HG03520 (cell line): ENCODE results near the gene CTSH.
"Not testable (repeated sequence)": the region's sequence is repeated elsewhere in the genome, so short reads cannot be mapped to it uniquely, and the experiment has no call there.

Experiments used
- ATAC-seq: cut with Tn5 transposase; IDR thresholded peaks from one replicate; pipeline ENCODE4 v1.9.1; 2021; ENCODE audit warnings: mild to moderate bottlenecking, moderate library complexity; ENCODE audit not compliant: unreplicated experiment

The CTSH gene

GRCh38 chr15:78944202-78944625 is 632 bp downstream of the CTSH start:
- ATAC-seq: peak; percentile 13

DNA sequence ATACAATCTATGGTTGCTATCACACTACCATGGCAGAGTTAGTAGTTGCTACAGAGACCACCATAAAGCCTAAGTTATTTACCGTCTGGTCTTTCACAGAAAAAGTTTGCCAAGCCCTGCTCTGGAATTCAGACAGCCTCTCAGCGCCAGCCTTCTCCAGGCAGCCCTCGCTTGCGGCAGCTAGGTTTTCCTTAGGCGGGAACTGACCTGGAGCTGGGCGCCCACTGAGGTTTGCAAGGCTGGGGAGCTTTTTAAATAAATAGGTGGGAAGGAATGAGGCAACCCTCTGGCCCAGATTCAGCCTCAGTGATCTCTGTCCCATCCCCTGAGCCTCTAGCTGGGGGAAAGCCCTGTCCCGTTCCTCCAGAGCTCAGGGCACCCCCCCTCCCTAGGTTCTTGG is 1.2 kb downstream of the CTSH start:
- no peak for ATAC-seq

GRCh38 chr15:78942741-78943140 is 2.1 kb downstream of the CTSH start:
- ATAC-seq: no peak

- ATAC-seq: peak; percentile 45
These were observed 6.0 kb downstream of the CTSH start for GRCh38 chr15:78938658-78939488.

- ATAC-seq: no peak
These were observed 7.6 kb downstream of the CTSH start for GRCh38 chr15:78937132-78937739.

- no peak for ATAC-seq
These were observed 10.2 kb downstream of the CTSH start for GRCh38 chr15:78934655-78935023.

DNA sequence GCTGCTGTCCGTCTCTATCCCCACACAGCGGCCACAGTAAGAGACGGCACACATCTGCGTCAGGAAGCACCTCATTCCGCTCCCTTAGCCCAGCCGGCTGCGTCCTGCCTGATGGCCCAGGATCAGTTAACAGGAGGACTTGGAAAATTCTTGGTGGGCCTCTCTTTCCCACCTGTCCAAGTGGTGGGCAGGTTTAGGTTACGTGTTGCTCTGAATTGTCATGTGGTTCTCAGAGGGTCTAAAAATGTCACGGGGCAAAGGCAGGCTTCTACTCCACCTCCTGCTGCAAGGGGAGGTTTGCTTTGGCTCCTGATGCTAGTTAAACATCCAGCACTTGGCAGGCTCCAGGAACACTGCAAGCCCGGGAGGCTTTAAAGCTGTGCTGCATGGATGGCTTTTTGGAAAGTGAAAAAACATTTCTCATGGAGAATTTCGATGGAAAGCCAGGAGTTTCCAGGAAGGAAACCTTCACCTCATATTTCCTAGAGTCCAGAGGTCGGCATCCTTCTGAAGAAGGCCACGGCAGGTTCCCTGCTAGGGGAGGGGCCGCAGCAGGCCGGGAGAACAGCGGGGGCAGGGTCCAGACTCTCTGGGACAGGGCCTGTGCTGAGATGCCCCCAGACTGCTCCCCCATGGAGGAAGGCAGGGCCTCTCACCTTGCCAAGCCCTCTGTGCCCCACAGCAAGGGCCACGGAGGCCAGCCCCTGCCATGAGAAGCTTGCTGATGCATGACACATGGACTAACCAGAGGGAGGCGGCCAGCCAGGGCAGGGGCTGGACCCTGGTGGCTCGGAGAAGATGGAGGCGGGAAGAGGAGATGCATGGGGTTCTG is 10.8 kb downstream of the CTSH start:
- no peak for ATAC-seq

GRCh38 chr15:78933187-78933822 is 11.5 kb downstream of the CTSH start:
- no peak for ATAC-seq

GRCh38 chr15:78932258-78932808 is 12.5 kb downstream of the CTSH start:
- no peak for ATAC-seq

DNA sequence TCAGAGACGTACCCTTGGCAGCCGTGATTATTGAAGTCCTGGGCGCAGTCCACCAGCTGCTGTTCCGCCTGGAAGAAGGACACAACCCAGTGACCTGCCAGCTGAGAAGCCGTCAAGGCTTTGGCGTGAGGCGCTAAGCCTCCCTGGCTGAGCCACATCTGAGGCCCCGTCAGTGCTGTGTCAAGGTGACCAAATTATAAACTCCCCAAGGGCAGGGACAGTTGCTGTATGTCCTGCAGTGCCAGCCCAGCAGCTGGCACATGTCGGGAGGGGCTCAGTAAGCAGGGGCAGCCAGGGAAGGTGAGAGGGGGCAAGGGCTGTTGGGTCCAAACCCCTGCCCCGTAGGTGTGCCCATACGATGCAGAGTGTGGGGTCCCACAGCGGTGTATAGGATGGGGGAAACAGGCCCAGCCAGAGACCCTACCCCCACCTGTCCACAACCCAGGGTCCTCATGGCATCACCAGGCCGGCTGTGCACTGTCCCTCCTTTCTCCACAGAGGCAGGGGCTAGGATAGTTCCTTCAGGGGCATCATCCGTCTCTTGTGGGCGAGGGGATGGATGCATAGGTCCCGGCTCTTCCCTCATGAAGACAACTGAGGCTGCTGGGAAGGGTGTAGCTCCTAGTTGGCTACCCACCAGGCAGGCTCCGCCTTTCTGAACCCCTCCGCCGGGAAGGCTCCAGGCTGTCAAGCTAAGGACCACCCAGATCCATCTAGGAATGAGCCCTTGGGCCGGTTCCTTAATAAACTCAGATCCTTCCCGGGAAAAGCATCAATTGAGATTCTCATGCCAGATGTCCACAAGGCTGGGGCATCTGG is 13.2 kb downstream of the CTSH start:
- ATAC-seq: no peak

- ATAC-seq: no peak
These were observed 14.1 kb downstream of the CTSH start for GRCh38 chr15:78930577-78931388.

DNA sequence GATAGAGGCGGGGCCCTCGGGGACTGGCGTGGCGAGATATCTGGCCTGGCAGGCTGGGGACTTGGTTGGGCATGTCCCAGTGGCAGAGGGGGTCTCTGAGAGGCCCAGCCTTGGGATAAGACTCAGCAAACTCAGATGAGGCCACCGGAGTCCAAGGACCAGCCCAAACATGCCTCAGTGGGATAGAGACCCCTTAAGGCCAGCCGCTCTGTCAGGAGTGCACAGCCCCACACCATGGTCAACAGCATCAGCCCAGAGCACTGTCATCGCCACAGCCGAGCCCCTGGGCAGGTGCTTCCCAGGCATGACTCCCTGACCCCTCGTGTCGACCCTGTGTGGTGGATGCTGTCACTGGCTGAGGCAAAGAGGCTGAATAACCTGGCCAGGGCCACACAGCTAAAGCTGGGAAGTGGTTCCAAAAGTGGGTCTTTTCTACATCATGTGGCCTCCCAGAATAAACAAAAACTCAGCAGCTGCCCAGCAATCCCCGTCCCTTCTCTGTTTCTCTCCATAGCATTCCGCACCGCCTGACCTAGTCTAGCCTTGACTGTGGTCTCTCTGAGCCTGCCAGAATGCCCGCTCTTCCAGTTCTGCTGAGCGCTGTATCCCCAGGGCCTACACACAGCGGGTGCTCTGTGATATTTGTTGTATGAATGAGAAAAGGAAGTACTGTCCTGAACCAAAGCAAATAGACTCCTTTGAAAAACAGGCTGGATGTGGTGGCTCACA is 15.1 kb downstream of the CTSH start:
- no peak for ATAC-seq

DNA sequence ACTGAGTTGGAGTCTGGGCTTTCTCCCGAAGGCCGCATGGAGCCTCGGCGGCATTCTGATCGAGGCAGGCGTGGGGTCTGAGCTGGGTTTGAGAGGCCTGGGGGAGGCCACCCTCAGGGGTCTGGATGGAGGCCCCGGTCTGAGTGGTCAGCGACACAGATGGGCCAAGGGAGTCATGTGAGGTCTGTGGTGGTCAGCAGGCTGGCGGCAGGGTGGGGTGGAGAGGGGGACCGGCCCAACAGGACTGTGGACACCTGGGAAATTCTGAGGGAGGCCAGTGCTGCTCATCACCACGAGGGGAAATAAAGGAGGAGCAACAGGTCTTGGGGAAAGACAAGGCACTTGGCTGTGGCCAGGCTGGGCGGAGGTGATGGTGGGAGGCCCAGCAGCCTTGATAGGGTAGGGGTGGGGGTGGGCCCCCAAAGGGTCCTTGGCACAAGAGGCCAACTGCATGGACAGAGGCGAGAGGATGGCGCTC is 16.2 kb downstream of the CTSH start:
- no peak for ATAC-seq

GRCh38 chr15:78928176-78928575 is 16.7 kb downstream of the CTSH start:
- not testable (repeated sequence) for ATAC-seq

DNA sequence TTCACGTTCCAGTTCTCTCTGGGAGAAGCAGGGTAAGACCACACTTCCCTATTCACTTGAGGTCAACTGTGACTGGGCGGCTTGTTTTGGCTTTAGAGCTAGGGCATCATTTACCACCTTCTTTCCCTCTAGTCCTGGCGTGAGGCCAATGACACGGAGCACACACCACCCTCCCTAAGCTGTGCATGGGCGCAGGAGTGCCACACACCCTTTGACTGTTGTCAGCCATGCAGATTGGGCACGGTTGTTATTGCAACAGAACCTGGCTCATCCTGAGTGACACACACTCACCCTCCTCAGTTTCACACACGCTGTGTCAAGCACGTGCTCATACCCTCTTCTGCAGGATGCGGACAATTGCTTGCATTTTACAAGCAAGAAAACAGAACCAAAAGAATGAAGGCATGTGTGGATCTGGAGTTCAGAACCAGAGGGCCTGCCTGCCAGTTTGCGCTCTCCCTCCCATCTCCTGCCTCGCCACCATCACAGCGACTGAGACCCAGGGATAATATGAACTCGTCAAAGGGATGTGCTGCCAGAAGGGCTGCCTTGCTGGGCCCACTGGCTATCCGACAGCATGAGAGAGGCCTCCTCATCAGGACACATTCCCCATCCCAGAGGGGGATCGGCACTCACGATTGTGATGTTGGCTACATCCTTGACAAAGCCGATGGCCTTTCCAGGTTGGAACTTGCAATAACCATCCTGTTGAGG is 17.6 kb downstream of the CTSH start:
- ATAC-seq: no peak

GRCh38 chr15:78925956-78926743 is 18.7 kb downstream of the CTSH start:
- no peak for ATAC-seq

GRCh38 chr15:78925076-78925624 is 19.7 kb downstream of the CTSH start:
- no peak for ATAC-seq
